Erythroblast (primary cell): ENCODE data around the gene PIGQ.

Experiments
- GATA1 ChIP-seq: IDR thresholded peaks from 2 replicates; pipeline ENCODE4 v1.6.1; 2011; ENCODE audit warnings: low read depth, mild to moderate bottlenecking, control low read depth, low read length, moderate library complexity
- POLR2A ChIP-seq: IDR thresholded peaks from 2 replicates; pipeline ENCODE4 v1.6.1; 2011; ENCODE audit warnings: mild to moderate bottlenecking, low read length

DNA sequence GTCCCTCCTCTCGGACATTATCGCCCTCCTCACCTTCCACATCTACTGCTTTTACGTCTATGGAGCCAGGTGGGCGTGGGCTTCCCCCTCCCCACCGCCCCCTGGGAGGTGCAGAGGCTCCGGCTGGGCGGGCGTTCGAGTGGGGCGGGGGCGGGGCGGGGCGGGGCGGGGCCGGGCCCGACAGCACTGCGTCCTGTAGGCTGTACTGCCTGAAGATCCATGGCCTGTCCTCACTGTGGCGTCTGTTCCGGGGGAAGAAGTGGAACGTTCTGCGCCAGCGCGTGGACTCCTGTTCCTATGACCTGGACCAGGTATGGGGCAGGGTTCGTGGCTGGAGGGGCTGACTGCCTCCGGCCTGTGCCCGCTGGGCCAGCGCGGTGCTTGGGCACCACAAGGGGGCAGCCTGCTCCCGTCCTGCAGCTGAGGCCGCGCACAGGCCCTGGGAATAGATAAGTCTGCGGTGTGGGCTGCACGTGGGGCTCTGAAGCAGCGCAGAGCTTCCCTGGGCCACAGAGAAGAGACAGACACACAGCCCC, 9.2 kb downstream of the PIGQ start:
- TF ChIP-seq POLR2A = peak; percentile 6
- TF ChIP-seq GATA1 = no peak
